A549 (cell line): ENCODE measurements around the gene SLC43A1. TPM values are rescaled to one million over a fixed set of nuclear protein-coding genes. Genes with fewer than 3 reads are reported as not detected.

ENCODE experiments used
- ATAC-seq, 2 experiments: fragments of 200-7000 bp in 1 of 2; fragments of >200 bp in 1 of 2; cut with Nextera tagmentation in 1 of 2; cut with Tn5 transposase in 1 of 2; 3 replicates each; pipeline versions ENCODE4 v1.8.0 to v1.9.1; 2018 to 2020; ENCODE audit warnings: mild to moderate bottlenecking in 1 of 2, moderate library complexity in 1 of 2
- CTCF ChIA-PET: fragments of 300-600 bp; sonication (Branson Sonifier 250); formaldehyde crosslinking; extraction: SDS; loops from one replicate; lab custom pipeline; 2021; ENCODE audit warnings: antibody characterized with exemption, inconsistent platforms; lab: Yijun Ruan, JAX
- POLR2A ChIA-PET: fragments of 350-600 bp; formaldehyde crosslinking; extraction: SDS; loops from one replicate; lab custom pipeline; 2021; ENCODE audit warnings: antibody characterized with exemption, inconsistent platforms; lab: Yijun Ruan, JAX
- DNase-seq, 2 experiments: peaks; one replicate each; pipeline versions ENCODE4 v3.0.0 to v3.0.0-alpha.2; 2011 to 2016; ENCODE audit warnings: low read depth in 1 of 2, low spot score in 1 of 2
- FAIRE-seq: peaks from 2 replicates; lab custom pipeline; 2011; peaks lifted over from hg19 to GRCh38; lab: Jason Lieb, UNC
- H3K27ac ChIP-seq, 2 experiments: fragments of >200 bp; sonication (Bioruptor Twin); formaldehyde crosslinking; 3 replicates each; pipeline ENCODE4 v1.5.1; 2016 to 2017
- H3K4me1 ChIP-seq: fragments of >200 bp; sonication (Bioruptor Twin); formaldehyde crosslinking; 3 replicates; pipeline ENCODE4 v1.6.1; 2016
- H3K4me2 ChIP-seq: fragments of >200 bp; sonication (Bioruptor Twin); formaldehyde crosslinking; 3 replicates; pipeline ENCODE4 v1.6.1; 2016
- H3K4me3 ChIP-seq: fragments of >200 bp; sonication (Bioruptor Twin); formaldehyde crosslinking; 3 replicates; pipeline ENCODE4 v1.5.1; 2016
- H3K9me3 ChIP-seq: fragments of >200 bp; sonication (Bioruptor Twin); formaldehyde crosslinking; 3 replicates; pipeline ENCODE4 v1.6.1; 2016
- ATOH8 ChIP-seq: fragments of 250-450 bp; sonication (Bioruptor Pico); IDR thresholded peaks from 2 replicates; pipeline ENCODE4 v1.5.0; 2020; ENCODE audit warnings: low read depth, mild to moderate bottlenecking, moderate library complexity
- BCL3 ChIP-seq: fragments of >200 bp; sonication (Bioruptor Twin); formaldehyde crosslinking; IDR thresholded peaks from 3 replicates; pipeline ENCODE4 v1.6.1; 2016
- CEBPB ChIP-seq, 2 experiments: fragments of >200 bp in 1 of 2; sonication (Bioruptor Twin) in 1 of 2; formaldehyde crosslinking in 1 of 2; IDR thresholded peaks; 2 replicates each; pipeline ENCODE4 v1.6.1; 2012 to 2016
- CHD4 ChIP-seq: fragments of 200-600 bp; sonication (generic); IDR thresholded peaks from 2 replicates; pipeline ENCODE4 v1.6.1; 2016; ENCODE audit warnings: antibody characterized with exemption, mild to moderate bottlenecking, borderline replicate concordance
- CTCF ChIP-seq: fragments of >200 bp; sonication (Bioruptor Twin); formaldehyde crosslinking; IDR thresholded peaks from 3 replicates; pipeline ENCODE4 v1.5.1; 2016
- EHMT2 ChIP-seq: fragments of 200-600 bp; sonication (generic); IDR thresholded peaks from 2 replicates; pipeline ENCODE4 v1.6.1; 2016; ENCODE audit warnings: antibody characterized with exemption, low read depth, mild to moderate bottlenecking, moderate library complexity
- FOSB ChIP-seq: fragments of 250-450 bp; sonication (Bioruptor Pico); IDR thresholded peaks from 2 replicates; pipeline ENCODE4 v1.5.0; 2020; ENCODE audit warnings: mild to moderate bottlenecking, moderate library complexity
- FOXS1 ChIP-seq: fragments of 250-450 bp; sonication (Bioruptor Pico); IDR thresholded peaks from 2 replicates; pipeline ENCODE4 v1.5.0; 2020; ENCODE audit warnings: mild to moderate bottlenecking, moderate library complexity
- HDAC2 ChIP-seq: fragments of 200-600 bp; sonication (generic); IDR thresholded peaks from 2 replicates; pipeline ENCODE4 v1.6.1; 2016
- HES2 ChIP-seq: fragments of >200 bp; sonication (Bioruptor Twin); formaldehyde crosslinking; IDR thresholded peaks from 2 replicates; pipeline ENCODE4 v1.6.1; 2016
- HEYL ChIP-seq: fragments of 250-450 bp; sonication (Bioruptor Pico); IDR thresholded peaks from 2 replicates; pipeline ENCODE4 v1.8.0; 2021; ENCODE audit warnings: mild to moderate bottlenecking, moderate library complexity
- HOXA7 ChIP-seq: fragments of 250-450 bp; sonication (Bioruptor Pico); IDR thresholded peaks from 2 replicates; pipeline ENCODE4 v1.5.0; 2020; ENCODE audit warnings: mild to moderate bottlenecking, moderate library complexity
- HOXB13 ChIP-seq: fragments of 250-450 bp; sonication (Bioruptor Pico); IDR thresholded peaks from 2 replicates; pipeline ENCODE4 v1.5.0; 2020; ENCODE audit warnings: low read depth, mild to moderate bottlenecking, moderate library complexity
- JUNB ChIP-seq: fragments of >200 bp; sonication (Bioruptor Twin); formaldehyde crosslinking; IDR thresholded peaks from 2 replicates; pipeline ENCODE4 v1.6.1; 2016
- MAFK ChIP-seq: fragments of 450-650 bp; IDR thresholded peaks from 2 replicates; pipeline ENCODE4 v1.6.1; 2014; ENCODE audit not compliant: partially characterized antibody
- MAZ ChIP-seq: fragments of 150-350 bp; IDR thresholded peaks from 2 replicates; pipeline ENCODE4 v1.6.1; 2014; ENCODE audit warnings: antibody characterized with exemption, low read depth, low read length, borderline replicate concordance
- NFE2L2 ChIP-seq: fragments of 150-350 bp; conservative IDR thresholded peaks from 2 replicates; pipeline ENCODE4 v1.6.1; 2014; ENCODE audit warnings: low read length
- NPAS2 ChIP-seq: fragments of 250-450 bp; sonication (Bioruptor Pico); IDR thresholded peaks from 2 replicates; pipeline ENCODE4 v1.8.0; 2022; ENCODE audit warnings: mild to moderate bottlenecking, moderate library complexity, borderline replicate concordance
- PBX3 ChIP-seq: IDR thresholded peaks from 2 replicates; pipeline ENCODE4 v1.6.1; 2012
- PHF8 ChIP-seq: fragments of 200-600 bp; sonication (generic); IDR thresholded peaks from 2 replicates; pipeline ENCODE4 v1.6.1; 2016; ENCODE audit warnings: low read depth, mild to moderate bottlenecking, antibody characterized with exemption, moderate library complexity, borderline replicate concordance
- POLR2A ChIP-seq: IDR thresholded peaks from 2 replicates; pipeline ENCODE4 v1.6.1; 2012; ENCODE audit warnings: mild to moderate bottlenecking, low read length
- RARB ChIP-seq: fragments of 250-450 bp; sonication (Bioruptor Pico); IDR thresholded peaks from 2 replicates; pipeline ENCODE4 v1.8.0; 2021; ENCODE audit warnings: mild to moderate bottlenecking, moderate library complexity
- REST ChIP-seq: fragments of 200-600 bp; sonication (generic); IDR thresholded peaks from 2 replicates; pipeline ENCODE4 v1.6.1; 2016; ENCODE audit warnings: antibody characterized with exemption, mild to moderate bottlenecking, moderate library complexity
- RFX5 ChIP-seq: fragments of 450-650 bp; IDR thresholded peaks from 2 replicates; pipeline ENCODE4 v1.7.1; 2014; ENCODE audit warnings: antibody characterized with exemption, mild to moderate bottlenecking, moderate library complexity
- RNF2 ChIP-seq: fragments of 200-600 bp; sonication (generic); IDR thresholded peaks from 2 replicates; pipeline ENCODE4 v1.6.1; 2016; ENCODE audit warnings: low read depth, mild to moderate bottlenecking, antibody characterized with exemption, moderate library complexity, borderline replicate concordance
- TFCP2L1 ChIP-seq: fragments of 250-450 bp; sonication (Bioruptor Pico); IDR thresholded peaks from 2 replicates; pipeline ENCODE4 v1.5.0; 2021; ENCODE audit warnings: mild to moderate bottlenecking
- USF2 ChIP-seq: fragments of 450-650 bp; IDR thresholded peaks from 2 replicates; pipeline ENCODE4 v1.6.1; 2014; ENCODE audit warnings: antibody characterized with exemption
- ZFP36 ChIP-seq: fragments of 450-650 bp; IDR thresholded peaks from 2 replicates; pipeline ENCODE4 v1.6.1; 2014; ENCODE audit warnings: borderline replicate concordance; ENCODE audit not compliant: partially characterized antibody
- ZNF302 ChIP-seq: fragments of 250-450 bp; sonication (Bioruptor Pico); IDR thresholded peaks from 2 replicates; pipeline ENCODE4 v1.9.0; 2021; ENCODE audit warnings: inconsistent platforms, mild to moderate bottlenecking, moderate library complexity
- ZSCAN20 ChIP-seq: fragments of 250-450 bp; sonication (Bioruptor Pico); IDR thresholded peaks from 2 replicates; pipeline ENCODE4 v1.8.0; 2022; ENCODE audit warnings: mild to moderate bottlenecking, moderate library complexity
- WGBS: methylation state at CpG from one replicate; pipeline ENCODE4 v1.1.6; 2017; ENCODE audit errors: missing lambda C conversion rate; 5-methylcytosine and 5-hydroxymethylcytosine counted together
- polyA plus RNA-seq, 4 experiments: library from polyadenylated mRNA; depleted of rRNA in 3 of 4; stranded (reverse); fragments of >200 nt; fragmentation: RNase III in 1 of 4; extraction: RNeasy Plus Mini Kit Qiagen cat#74134 plus additional on column Dnase treatment in 1 of 4; gene quantifications; 2 replicates in 3 of 4; 3 replicates in 1 of 4; pipeline ENCODE4 v1.2.3, GENCODE V29; 2011 to 2017

SLC43A1 gene
- polyA plus RNA-seq, 2 of the 4 experiments (the other 2 are of a cell fraction), result 1.0 to 4.6 TPM

GRCh38 chr11:57530596-57531507 is 15.3 kb upstream of the SLC43A1 start, which contains the start of gene TIMM10:
TIMM10 (minus strand) TSS chr11:57530754; CDS start chr11:57530189, 565 bp downstream.
- ChIA-PET CTCF (interaction anchor here (1.1 to 11.3 kb wide), 7 partner anchors 14 to 191 kb away, joined by 3 to 299 read pairs (median 119); partner anchors contain the start of genes RTN4RL2, SLC43A1 and UBE2L6), POLR2A (interaction anchor here (0.7 to 1.0 kb wide), 2 partner anchors 21 to 116 kb away, joined by 3 read pairs; no protein-coding TSS in a partner anchor)
- peak within 1 kb of the TSS; percentile 68 for H3K4me3 ChIP-seq
- WGBS, result 2% methylated on average over 41 of the region's 49 CpGs
- H3K4me2 ChIP-seq, result peak within 1 kb of the TSS; percentile 99
- H3K27ac ChIP-seq, result peak within 1 kb of the TSS; percentile 75 to 89
- DNase-seq (peak; percentile 95 to 99), ATAC-seq (peak; percentile 95 to 99), FAIRE-seq (no peak)
- H3K9me3 ChIP-seq, result no peaks in the 10 kb centered on the region
- peaks cover 12% of the 10 kb centered on the region for H3K4me1 ChIP-seq
- TF ChIP-seq RFX5 (peak; percentile 39; the same call in 1 of the 2 replicates), NFE2L2 (no peak), HOXB13 (CRISPR knock-in tag) (no peak), CHD4 (no peak), HDAC2 (no peak), EHMT2 (no peak), FOSB (CRISPR knock-in tag) (no peak), MAFK (no peak), CEBPB (IDR thresholded peaks at IDR 0.05) (no peak), HES2 (no peak), JUNB (no peak), PBX3 (no peak), RARB (CRISPR knock-in tag) (no peak), POLR2A (peak; percentile 18; the same call in 1 of the 2 replicates), FOXS1 (CRISPR knock-in tag) (no peak), PHF8 (no peak; the same call in 1 of the 2 replicates), TFCP2L1 (CRISPR knock-in tag) (no peak), NPAS2 (CRISPR knock-in tag) (no peak), BCL3 (0 out of 3 replicates have a peak, but pooled peaks have one; percentile 45), ZNF302 (CRISPR knock-in tag) (no peak), CTCF (no peak), ATOH8 (no peak), HOXA7 (CRISPR knock-in tag) (no peak), ZFP36 (no peak), ZSCAN20 (no peak), HEYL (CRISPR knock-in tag) (no peak), USF2 (peak; percentile 69), REST (no peak), RNF2 (no peak), MAZ (no peak)
